NCI-H2196 treated with DMSO at 0.1 percent for 48 hours (cell line): ENCODE measurements around the gene SSBP3.

Experiments used
- DNase-seq: peaks from one replicate; lab custom pipeline; 2025; ENCODE audit not compliant: unreplicated experiment; lab: John Stamatoyannopoulos, UW

Gene SSBP3

DNA sequence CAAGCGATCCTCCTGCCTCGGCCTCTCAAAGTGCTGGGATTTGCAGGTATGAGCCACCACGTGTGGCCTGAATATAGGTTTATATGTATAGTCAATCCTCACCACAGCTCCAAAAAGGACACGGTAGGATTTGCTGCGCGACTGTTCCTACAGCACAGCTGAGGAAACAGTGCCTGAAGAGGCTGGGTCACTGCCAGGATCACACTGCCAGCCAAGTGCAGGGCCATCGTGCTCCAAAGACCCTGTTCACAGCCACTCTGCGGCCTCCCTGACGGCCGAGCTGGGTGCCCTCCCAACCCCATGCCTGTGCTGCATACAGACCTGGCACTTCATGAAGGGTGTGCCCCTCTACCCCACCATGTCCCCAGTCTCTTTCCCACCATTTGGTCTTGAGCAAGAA, 134.9 kb downstream of the SSBP3 start:
- no peak for DNase-seq

DNA sequence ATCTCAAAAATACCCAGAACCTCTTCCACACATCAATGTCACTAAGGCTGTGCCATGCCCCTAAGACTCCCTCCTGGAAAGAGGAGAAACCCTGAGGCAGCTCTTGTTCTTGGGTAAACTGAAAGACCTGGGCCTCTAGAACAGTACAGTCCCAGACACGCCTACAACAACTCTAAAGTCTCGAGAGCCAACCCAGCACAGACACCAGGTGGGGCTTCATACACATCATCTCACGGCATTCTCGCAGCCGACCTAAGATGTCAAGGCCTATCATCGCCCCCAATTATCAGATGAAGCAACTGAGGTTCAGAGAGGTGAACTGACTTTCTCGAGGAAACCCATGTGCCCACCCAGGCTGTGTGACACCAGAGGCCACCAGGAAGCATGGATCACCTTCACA, 135.7 kb downstream of the SSBP3 start:
- DNase-seq: no peak

DNA sequence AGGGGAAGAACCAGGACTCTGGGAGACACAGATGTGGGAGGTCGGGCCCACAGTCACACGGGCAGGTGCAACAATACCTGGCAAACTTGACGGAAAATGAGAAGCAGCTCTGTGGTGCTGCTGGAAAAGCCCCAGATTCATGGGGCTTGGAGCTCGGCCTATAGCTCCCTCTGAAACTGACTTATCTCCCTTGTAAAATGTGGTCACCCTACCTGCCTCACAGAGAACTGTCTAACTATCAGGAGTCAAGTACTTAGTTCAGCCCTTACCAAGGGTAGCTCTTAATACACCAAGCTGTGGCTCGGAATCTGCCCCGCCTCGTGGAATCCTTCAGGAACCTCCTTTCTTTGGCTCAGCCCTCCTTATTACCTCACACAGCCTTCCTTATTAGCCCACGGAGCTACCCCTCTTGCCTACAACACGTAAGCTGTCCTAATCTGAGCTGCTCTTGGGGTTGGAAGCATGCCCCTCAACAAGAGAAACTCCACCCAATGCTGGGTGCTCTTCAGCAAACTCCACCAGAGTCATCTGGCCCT, 137.4 kb downstream of the SSBP3 start:
- peak; percentile 15 for DNase-seq

DNA sequence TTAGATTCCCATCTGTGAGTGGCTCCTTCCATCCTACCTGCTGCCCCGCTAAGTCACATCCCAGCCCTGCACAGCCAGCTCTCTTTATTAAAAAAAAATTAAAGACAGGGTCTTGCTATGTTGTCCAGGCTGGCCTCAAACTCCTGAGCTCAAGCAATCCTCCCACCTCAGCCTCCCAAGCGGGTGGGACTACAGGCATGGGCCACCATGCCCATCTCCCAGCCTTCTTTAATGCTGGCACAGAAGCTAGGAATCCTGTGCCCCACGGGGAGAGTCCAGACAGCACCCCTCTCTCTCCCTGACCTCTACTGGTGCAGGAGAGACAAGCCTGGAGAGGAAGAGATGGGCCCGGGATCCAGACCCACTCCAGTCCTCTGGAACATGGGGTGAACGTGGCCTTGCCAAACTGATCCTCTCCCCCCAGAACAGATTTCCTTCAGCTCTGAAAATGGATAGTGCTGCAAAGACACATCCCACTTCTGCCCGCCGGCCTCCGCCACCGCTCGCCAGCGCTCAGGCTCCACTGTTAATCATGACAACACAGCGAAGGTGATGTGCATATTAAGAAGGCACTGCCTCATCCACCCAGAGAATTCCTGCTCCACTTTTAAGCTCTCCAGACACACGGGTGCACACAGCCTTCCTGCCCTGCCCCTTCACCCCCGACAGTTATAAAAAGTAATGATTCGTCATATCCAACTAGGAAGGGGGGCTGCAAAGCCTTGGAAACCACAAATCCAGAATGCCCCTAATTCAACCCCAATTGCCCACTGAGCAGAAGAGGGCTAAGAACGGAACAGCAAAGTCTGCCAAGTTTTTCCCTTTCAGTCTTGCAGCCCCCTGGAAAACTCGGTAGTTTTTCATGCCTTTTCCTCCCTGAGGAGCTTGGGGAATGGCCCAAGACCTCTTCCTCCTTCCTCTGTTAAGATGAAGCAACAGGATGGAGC, 138.1 kb downstream of the SSBP3 start:
- no peak for DNase-seq

DNA sequence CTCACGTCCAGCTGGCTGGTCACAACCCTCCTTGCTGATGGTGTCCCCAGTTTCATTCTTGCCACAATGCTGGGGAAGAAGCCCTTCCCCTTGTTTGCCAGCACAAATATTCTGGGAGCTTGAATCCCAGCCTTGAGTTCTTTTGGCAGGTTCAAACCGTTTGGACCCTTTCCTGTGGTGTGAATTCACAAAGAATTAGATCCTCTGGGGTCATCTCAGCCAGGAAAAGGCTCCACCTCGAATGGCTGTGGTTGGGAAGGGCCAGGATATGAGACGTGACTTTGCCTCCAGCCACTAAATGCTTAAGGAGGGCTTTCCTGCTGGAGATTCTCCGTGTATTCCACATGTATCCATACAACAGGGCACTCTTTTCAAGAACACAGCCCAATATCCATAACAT, 139.3 kb downstream of the SSBP3 start:
- DNase-seq: no peak

DNA sequence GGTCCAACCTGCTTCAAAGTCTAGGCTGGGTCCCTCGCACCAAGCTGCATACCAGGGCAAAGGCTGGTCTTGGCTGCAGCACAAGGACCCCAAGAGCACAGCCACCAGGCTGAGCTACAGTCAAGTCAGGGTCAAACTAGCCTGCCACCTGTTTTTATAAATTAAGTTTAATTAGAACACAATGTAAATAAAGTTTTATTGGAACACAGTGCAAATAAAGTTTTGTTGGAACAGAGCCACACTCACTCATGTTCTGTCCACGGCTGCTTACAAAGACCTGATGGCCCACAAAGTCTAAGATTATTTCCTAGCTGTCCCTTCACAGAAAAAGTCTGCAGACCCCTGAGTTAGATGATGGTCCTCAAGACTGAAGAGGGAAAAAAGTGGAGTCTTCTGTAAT, 140.0 kb downstream of the SSBP3 start:
- DNase-seq: no peak

DNA sequence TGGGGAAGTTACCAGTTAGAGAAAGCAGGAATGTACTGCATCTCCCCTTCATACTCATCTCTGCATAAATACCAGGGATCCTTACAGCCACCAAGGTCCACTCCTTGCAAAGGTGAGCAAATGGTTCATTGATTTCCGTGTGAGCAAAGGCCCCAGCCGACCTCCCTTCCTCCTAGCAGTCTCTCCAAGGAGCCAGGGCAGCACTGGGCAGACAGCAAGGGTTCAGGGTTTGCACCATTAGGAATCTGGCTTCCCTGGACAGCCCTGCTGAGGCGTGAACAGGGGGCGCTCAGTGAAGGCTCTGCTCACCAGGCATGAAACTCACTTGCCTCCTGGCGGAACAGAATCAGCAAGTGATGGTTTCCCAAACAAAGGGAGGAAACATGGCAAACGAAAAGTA, 140.5 kb downstream of the SSBP3 start:
- DNase-seq: no peak

DNA sequence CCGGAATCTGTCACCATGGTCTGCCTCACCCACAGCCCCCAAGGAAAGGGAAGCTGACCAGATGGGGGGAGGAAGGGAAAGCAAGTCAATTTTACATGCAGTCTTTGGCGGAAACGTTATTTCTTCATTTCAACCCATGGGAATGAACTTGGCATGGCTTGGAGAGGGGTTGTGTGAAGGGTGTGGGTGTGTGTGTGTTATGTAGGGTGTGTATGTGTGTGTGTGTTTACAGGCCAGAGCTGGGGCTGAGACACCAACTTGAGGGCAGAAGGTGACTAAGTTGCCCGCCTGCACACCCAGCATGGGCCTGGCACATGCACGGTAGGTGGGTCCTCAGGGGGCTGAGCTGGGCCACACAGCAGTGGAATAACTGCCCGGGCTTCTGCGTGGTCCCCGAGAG, 141.1 kb downstream of the SSBP3 start:
- DNase-seq: no peak

DNA sequence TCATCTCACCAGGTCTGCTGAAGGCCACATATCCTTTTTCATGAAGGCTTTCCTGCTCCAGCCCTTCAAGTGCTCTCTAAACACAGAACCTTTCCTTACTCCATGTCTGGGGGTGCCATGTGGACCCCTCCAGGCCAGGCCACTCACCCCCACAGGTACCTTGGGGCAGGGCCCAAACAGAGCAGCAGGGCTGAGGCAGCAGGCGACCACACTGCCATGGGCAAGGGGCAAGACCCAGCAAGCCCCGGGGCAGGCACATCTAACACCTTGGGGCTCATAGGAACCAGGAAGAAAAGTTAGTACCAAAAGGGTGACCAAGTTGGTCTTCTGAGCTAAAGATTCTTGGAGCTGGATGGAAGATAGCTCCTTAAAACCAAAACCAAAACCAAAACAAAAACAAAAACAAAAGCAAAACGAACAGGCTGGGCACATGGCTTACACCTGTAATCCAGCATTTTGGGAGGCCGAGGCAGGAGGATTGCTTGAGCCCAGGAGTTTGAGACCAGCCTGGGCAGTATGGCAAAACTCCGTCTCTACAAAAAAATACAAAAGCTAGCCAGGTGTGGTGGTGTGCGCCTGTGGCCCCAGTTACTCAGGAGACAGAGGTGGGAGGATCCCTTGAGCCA, 142.5 kb downstream of the SSBP3 start:
- DNase-seq: no peak

DNA sequence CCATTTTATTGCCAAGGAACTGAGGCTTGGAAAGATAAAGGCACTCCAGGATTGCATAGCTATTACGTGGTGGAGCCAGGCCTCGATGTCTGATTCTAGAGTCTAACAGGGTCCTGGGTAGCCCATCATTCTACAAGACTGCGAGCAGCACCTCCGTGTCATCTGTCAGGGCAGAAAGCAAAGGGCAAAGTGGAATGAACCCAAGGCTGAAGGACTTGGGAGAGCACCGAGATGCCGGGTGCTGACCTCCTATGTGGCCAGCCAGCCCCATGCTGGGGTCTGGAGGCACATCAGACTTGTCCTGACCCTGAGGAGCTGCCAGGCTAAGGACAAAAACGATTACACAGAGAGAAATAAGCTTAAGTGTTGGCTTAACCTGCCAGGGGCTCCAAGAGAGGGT, 143.9 kb downstream of the SSBP3 start:
- no peak for DNase-seq

DNA sequence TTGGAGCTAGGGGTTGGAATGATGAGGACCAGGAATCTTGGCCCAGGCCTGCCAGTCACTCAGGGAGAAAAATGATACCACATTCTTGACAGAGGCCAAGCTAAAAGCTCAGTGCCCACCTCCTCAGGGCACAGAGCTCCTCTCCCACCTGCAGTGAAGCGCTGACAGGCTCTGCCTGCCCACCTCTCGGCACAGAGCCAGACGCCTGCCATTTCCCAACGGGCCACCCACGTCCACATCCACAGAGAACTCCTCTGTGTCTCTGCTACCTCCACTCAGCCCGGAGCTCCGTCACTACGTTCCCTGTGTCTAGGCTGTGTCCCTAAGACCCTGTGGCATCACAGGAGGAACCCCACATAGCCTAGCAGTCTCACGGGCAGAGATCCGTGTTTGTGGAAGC, 145.4 kb downstream of the SSBP3 start:
- no peak for DNase-seq

DNA sequence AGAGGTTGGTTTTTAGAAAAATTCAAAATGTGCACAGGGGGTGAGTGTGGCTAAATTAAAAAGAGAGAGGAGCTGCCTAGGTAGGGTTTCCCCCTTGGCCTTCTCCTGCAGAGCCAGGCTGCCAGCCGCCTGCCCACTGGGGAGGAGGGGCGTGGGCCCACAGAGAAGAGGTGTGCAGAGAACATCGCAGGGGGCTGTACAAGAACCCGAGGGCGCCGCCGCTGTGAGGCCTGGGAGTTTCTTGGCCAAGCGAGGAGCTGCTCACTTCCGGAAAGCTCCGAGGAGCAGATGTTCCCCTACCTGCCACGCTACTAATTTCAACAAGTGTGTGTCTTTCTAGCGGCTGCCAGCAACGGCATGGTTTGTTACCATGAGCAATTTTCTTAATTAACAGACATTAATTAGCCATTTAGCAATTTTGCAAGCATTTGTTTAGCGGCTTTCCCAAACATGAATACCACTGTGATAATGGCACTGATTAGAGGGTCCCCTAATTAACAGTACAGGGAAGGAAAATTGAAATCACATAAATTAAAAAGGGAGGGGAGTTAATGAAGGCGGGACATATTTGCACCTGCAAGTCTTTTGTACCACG, 146.6 kb downstream of the SSBP3 start:
- no peak for DNase-seq

DNA sequence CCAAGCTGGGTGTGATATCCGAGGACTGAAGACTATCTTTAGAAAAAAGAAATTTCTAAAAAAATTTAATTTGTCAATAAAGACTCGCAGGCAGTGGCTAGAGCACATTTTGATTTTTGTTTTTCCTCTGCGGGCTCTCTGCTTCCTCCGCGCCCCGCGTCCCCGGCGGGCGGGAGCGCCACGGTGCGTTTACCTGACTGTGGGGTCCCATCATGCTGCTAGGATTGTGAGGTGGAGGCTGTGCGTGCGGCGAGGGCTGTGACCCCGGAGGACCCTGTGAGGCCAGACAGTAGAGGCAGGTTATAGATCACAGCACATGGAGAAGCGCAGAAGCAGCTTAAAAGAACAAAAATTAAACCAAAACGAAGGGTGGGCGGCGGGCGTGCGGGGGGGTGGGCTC, 148.3 kb downstream of the SSBP3 start:
- DNase-seq: no peak

DNA sequence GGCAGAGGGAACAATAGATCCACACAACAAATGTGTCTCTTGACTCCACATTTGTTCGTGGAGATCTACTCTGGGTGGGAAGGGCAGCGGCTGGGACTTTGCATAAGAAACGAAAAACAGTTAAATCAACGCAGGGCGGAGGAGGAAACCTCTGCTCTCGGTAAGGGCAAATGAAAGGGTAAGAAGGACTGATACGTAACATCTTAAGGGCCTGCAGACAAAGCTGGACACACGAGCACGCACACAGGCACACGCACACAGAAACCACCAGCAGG, 148.9 kb downstream of the SSBP3 start:
- DNase-seq: no peak

DNA sequence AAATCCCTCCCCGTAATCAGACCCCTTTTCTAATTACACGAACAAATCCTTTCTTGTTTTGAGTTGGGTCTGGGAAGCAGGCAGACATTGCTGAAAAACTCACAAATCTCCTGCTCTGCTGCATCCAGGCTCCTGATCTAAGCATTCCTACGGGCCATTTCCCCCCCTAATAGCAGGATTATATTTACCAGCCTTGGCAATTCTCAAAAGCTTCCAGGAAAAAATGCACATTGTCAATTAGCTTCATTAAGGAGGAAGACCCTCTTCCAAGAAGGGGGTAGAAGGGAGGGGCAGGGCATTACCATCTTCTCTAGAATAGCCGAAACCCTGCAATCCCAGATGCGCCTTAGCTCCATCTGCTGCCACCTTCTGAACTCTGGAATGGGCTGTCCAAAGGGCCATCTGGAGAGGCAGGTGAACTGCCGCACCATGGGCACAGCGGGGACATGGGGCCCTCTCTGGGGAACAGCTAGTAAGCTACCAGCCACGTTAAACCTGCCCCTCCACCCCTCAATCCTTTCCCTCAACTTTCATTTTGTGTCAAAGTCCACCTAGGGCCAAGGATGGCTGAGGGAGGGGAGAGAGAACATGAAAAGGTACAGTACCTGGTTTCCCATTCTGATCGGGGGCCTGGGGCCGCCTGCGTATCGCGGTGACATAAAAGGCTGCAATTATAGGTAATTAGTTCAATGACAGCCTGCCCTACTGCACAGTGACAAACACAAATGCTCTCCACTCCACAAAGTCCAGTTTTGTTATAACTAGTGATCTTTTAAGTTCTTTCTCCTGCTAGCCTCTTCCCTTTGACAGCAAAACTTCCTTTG, 149.5 kb downstream of the SSBP3 start:
- no peak for DNase-seq

DNA sequence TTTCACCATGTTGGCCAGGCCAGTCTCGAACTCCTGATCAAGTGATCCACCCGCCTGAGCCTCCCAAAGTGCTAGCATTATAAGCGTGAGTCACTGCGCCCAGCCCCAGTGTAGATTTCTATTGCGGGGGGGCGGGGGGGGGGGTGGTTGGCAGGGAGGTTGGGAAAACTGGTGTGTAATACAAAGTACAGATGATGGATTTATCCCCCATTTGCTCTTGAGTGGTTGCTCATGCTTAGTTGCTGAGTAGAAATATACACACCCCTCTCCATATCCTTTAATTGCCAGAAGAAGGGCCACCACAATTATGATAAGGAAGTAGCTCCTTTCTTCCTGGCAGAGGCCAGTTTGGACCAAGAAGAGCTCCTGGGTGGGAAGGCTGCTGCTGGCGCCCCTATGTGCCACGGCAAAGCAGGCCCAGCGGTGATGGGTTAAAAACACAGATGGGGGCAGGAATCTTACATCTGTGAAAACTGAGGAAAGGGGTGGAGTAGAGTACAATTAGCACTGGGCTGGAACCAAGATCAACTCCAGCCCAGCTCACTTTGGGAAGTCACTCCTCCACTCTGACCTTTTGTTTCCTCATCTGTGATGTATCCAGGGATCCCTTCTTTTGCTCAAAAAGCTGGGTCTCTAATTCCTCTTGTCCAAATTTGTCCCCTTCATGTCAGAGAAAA, 151.0 kb downstream of the SSBP3 start:
- no peak for DNase-seq

DNA sequence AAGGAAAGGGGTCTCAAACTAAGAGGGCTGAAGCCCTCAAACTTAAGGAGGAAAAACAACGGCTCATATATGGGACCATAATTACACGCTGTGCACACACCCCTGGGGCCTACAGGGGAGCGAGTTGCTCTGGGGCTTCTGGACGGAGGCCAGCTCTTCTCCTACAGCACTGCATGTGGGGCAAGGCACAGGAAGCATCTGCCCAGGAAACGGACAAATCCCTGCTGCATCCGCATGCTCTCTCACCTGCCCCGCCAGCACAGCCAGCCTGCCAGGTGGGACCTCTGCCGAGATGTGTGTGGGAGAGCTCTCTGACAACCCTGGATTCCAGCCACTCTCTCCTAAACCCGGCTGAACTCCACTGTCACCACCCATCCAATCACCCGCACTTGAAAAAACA, 152.1 kb downstream of the SSBP3 start:
- DNase-seq: no peak

DNA sequence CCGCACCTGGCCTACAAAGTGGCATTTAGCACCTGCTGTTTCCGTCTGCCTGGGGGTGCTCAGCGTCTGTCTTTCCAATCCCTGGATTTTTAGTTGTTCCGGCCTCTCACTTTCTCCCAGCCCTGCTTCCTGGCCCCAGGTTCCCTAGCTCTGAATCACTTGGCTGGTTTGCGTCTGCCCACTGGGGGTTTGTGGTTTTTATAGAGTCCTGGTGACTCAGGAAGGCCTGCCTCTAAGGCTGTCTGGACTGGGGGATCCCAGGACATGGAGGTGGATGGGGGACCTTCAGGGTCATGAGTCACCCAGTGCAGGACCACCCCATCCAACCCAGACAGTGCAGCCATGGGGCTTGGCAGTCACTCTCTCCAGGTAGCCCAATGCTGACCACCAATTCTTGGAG, 152.7 kb downstream of the SSBP3 start:
- DNase-seq: no peak

DNA sequence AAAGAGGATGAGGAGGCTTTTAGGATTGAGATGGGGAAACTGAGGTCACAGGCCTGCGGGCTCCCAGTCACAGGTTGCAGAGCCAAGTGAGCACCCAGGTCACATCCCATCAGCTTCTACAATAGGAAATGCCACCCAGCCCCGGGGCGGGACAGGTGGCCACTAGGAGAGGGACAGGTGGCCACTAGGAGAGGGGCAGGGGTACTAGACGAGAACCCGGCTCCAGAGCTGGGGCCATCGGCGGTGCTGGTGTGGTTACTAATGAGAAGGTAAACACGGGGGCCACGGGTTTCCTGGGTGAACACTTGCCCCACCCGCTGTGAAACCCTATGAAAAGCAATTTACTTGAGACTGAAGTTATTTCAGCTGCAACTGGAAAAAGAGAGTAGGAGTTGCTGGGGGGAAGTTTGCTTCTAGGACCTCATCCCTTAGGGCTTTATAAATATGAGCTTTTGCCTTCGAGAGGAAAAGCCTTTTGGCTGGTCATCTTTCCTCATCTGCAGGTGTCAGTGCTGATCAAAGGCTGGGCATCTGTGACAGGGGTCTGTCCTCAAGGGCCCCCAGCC, 153.7 kb downstream of the SSBP3 start:
- no peak for DNase-seq

DNA sequence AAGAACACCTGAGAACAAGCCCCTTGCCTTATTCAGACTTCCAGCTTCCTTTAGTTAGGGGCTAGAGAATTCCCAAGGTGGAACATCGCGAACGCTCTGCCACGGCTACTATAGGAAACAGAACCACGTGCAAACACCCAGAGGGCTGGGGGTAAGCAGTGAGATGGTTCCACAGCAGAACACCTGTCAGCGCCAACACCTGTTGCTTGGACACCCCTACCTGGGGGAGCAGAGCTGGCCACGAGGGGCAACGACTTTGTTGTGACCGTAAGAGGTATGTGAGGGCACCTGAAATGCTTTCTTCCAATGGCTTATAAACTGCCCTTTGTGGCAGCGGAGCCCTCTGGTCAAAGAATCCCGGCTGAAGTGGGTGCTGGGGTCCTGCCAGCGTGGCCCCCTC, 155.5 kb downstream of the SSBP3 start:
- DNase-seq: no peak
